OCI-LY3 (cell line): ENCODE results near the gene LRP2.

ENCODE experiments used
- CTCF ChIP-seq: fragments of 200-600, 300-600 bp; sonication (generic); IDR thresholded peaks from 2 replicates; pipeline ENCODE4 v1.5.1; 2014; ENCODE audit warnings: antibody characterized with exemption, low read length, low read depth
- EZH2phosphoT487 ChIP-seq: fragments of 200-600 bp; shearing (Covaris generic); IDR thresholded peaks from 2 replicates; pipeline ENCODE4 v1.6.1; 2018; ENCODE audit warnings: antibody characterized with exemption, mixed run types, low read depth

- TF ChIP-seq CTCF: no peak
- no peak for TF ChIP-seq EZH2phosphoT487
These were observed 158.4 kb downstream of the LRP2 start for GRCh38 chr2:169203952-169204351.
